GM12874 (cell line): ENCODE results near the gene APOBEC3C.

Experiments used
- CTCF ChIP-seq: IDR thresholded peaks from 2 replicates; pipeline ENCODE4 v1.5.1; 2011; ENCODE audit warnings: low read depth, mild to moderate bottlenecking, control low read depth, low read length, moderate library complexity; ENCODE audit not compliant: insufficient read depth

The APOBEC3C gene

GRCh38 chr22:38987171-38987895 is 26.7 kb upstream of the APOBEC3C start:
- TF ChIP-seq CTCF, result no peak

GRCh38 chr22:38989466-38989865 is 24.6 kb upstream of the APOBEC3C start:
- no peak for TF ChIP-seq CTCF

- no peak for TF ChIP-seq CTCF
Measured at GRCh38 chr22:38996105-38996504, 18.0 kb upstream of the APOBEC3C start.

GRCh38 chr22:38997518-38997917 is 16.5 kb upstream of the APOBEC3C start:
- no peak for TF ChIP-seq CTCF

GRCh38 chr22:39003165-39003638 is 10.9 kb upstream of the APOBEC3C start:
- peak; percentile 70 for TF ChIP-seq CTCF

- TF ChIP-seq CTCF, result no peak
Measured at GRCh38 chr22:39007177-39007576, 6.9 kb upstream of the APOBEC3C start.

- no peak for TF ChIP-seq CTCF
Measured at GRCh38 chr22:39010946-39011345, 3.1 kb upstream of the APOBEC3C start.
